Choroid plexus epithelial cell (primary cell): ENCODE results near the gene NR2F1-AS1.

Experiments
- DNase-seq: peaks from one replicate; pipeline ENCODE4 v3.0.0-alpha.2; 2010; ENCODE audit warnings: low read depth
- H3K4me3 ChIP-seq: 2 replicates; pipeline ENCODE4 v1.5.1; 2011; ENCODE audit warnings: low read depth, mild to moderate bottlenecking, control low read depth, low read length, moderate library complexity
- TF ChIP-seq, protein P1 (sequence below): conservative IDR thresholded peaks from 2 replicates; pipeline ENCODE4 v1.5.1; 2011; ENCODE audit warnings: low read depth, mild to moderate bottlenecking, control low read depth, inconsistent platforms, low read length, moderate library complexity

Gene NR2F1-AS1

DNA sequence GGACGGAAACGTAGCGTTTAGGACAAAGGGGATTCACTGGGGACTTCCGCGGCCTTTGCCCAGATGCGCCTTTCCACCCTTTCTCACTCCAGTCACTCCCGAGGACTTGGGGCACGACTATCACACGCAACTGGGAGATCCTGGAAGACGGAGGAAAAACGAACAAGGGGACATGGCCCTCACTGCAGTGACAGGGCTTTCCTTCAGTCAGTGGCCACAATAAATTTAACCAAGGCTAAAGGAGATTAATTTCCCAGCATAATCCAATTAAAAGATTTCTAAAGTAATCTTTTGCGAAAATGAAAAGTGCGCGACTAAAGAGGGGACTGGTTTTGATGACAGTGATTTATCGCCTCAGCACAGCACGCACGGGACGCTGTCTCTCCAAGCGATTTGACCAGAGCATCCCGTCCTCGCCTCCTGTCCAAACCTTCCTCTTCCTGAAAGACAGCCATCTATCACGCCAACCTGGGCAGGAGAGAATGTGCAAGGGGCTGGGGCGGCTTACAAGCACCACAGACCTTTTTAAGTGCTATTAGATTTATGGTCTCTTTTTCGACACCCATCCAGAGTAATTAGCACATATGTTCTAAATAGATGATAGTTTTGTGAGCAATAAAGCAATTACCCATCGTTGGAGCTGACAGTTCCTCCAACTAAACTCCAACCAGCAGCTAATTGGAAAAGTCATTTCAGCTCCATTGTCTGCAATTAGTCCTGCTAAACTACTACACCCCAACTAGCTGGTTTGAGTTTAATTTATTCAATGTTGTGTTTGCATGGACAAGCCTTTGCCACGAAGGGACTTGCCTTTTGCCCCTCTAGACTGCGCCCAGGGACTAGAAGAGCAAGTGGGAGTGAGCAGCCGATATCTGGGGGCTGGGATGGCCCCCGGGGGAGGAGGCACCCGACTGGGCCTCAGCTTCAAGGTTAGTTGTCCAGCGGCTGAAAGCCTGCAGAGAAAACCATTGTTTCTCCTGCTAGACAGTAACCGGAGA lies 7.4 kb downstream of the NR2F1-AS1 start:
- TF ChIP-seq, protein P1, sequence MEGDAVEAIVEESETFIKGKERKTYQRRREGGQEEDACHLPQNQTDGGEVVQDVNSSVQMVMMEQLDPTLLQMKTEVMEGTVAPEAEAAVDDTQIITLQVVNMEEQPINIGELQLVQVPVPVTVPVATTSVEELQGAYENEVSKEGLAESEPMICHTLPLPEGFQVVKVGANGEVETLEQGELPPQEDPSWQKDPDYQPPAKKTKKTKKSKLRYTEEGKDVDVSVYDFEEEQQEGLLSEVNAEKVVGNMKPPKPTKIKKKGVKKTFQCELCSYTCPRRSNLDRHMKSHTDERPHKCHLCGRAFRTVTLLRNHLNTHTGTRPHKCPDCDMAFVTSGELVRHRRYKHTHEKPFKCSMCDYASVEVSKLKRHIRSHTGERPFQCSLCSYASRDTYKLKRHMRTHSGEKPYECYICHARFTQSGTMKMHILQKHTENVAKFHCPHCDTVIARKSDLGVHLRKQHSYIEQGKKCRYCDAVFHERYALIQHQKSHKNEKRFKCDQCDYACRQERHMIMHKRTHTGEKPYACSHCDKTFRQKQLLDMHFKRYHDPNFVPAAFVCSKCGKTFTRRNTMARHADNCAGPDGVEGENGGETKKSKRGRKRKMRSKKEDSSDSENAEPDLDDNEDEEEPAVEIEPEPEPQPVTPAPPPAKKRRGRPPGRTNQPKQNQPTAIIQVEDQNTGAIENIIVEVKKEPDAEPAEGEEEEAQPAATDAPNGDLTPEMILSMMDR: no peak
- peak overlapping the region; percentile 54 for H3K4me3 ChIP-seq
- peak; percentile 36 for DNase-seq

DNA sequence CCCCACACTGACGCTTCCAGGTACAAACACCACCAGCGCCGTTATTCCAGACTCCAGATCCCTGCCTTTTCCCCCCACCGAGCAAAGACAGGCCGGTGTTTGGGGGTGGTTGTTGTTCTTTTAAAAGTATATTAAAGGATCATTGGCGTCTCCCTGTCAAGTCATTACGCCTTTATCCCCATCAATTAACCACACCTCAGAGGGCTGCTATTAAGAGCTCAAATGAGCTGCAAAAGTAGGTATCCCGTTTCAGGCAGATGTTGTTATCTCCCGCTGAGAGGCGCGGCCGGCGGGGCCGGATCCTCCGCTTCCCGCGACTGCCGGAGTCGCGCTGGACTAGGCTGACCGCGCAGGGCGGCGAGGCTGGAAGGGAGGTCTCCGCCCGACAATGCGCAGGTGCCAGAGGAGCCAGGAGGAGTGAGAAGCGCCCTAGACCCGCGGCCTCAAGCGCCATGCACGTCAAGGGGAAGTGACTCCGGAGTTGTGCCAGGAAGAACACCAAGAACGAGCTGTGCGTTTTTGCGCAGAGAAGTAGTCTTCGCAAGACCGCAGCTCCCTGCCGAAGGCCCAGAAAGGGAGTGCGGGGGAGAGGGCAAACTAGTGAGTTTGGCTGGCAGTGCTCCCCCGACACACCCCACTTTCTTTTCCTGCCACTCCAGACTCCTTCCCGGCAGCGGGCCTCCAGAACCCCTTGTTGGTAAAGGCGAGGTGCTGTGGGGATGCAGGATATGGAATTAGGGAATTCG lies 8.2 kb downstream of the NR2F1-AS1 start:
- peak; percentile 80 for DNase-seq
- TF ChIP-seq, protein P1: no peak
- peak overlapping the region; percentile 54 for H3K4me3 ChIP-seq

DNA sequence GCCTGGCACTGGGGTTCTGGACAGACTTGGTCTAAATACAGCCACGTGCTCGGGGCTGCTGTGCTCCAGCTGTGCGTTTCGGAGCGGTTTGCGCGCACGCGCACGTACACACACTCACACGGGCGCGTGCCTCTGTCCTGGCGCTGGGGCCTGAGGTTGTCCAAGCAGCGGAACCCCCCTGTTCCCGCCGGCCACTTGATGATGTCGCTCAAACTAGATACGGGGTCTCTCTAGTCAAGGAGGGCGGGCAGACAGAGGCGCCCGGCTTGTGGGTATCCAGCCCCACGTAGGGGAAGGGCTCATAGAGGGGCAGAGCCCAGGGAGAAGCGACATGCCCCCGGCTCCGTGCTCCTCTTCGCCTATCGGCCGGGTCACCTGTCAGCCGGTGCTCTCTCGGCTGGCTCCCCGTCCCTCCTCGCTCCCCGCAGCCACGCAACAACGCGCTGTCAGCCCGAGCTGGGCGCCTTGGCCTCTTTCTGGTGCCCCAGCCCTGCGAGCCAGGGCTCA lies 8.9 kb downstream of the NR2F1-AS1 start:
- peak overlapping the region; percentile 54 for H3K4me3 ChIP-seq
- DNase-seq: peak; percentile 81
- TF ChIP-seq, protein P1: no peak

DNA sequence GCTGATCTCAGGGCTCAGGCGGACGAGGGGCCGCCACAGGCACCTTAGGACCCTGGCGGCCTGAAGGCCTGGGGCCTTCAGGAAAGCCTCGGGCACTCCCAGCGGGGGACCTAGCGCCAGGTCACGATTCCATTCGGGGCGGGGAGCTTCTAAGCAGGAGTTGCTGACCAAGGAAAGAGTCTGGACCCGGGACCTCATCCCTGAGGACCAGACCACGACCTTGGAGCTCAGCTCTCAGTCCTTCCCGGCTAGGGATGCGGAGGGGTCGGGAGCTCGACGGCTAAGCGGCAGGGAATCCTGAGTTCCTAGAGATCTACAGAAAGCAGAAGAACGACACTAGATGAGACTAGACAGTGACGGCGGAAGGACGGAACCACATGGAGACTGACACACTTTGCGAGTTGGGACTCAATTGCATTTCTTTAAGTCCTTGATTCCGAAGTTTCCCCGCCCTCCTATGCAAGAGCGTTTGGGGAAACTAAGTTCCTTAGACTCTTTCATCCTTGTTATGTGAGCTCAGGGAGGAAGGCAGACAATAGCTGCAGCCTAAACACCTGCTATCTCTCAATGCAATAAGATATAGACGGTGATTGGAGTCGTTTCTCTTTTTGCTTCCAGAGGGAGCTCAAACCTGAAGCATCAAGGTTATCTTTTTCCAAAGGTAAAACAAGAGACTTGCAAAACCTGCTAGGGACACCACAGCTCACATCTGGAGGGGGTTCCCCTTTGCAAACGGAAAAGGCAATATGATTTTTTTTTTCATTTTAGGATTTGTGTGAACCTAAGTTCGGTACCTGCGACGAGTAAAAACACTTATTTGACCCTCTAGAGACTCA lies 9.7 kb downstream of the NR2F1-AS1 start:
- peak; percentile 60 for DNase-seq
- TF ChIP-seq, protein P1: no peak
- H3K4me3 ChIP-seq: peak overlapping the region; percentile 54

DNA sequence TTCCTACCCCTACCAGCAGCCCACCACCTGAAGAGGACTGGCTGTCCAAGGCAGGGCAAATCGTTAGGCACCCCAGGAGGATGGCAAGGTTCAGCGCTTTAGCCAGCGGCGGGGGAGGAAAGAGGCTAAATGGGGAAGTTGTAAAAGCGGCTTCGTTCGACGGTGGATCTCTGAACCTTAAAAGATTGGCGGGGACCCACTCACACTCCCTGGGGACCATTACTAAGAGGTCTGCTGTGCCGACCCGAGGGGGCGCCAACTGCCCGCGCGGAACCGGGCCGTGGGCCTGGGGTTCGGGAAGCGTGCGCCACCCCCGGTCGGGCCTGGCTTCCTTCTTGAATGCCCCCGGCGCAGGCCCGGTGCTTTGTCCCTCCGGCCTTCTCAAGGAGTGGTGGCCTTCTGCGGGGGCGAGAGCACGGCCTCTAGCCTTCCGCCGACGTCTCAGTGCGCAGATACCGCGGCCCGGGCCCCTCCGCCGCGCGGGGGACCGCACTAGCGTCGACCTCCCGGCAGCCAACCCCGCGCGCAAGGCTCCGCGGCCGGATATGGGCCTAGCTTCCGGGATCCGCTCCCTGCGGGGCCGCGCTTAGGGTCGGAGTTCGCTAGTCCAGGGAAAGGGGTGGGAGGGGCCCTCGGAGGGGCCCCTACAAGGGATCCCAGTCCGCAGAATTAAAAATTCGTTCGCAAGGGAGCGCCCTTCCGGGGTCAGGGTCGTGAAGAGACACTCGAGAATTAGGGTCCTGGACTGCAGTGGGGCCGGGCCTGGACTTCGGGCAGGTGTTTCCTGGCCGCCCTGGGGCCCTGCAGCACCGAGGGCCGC lies 10.5 kb downstream of the NR2F1-AS1 start:
- TF ChIP-seq, protein P1: no peak
- H3K4me3 ChIP-seq: peak overlapping the region; percentile 41
- peak; percentile 66 for DNase-seq
